HFFc6 (cell line): ENCODE data around the gene CRYBB2. TPM values are rescaled to one million over a fixed set of nuclear protein-coding genes. Genes with fewer than 3 reads are reported as not detected.

Source experiments
- DNase-seq: peaks from one replicate; pipeline ENCODE4 v3.0.0-alpha.2; 2018
- H3K27ac Mint-ChIP-seq: 2 replicates; pipeline ENCODE4 v1.8.0; 2020; ENCODE audit warnings: mild to moderate bottlenecking, mixed read lengths
- H3K27me3 Mint-ChIP-seq: 2 replicates; pipeline ENCODE4 v1.8.0; 2021; ENCODE audit warnings: mild to moderate bottlenecking, moderate library complexity, mixed read lengths; ENCODE audit not compliant: insufficient read depth
- H3K36me3 Mint-ChIP-seq: 2 replicates; pipeline ENCODE4 v1.8.0; 2021; ENCODE audit warnings: low read depth, mixed read lengths
- H3K4me1 Mint-ChIP-seq: 2 replicates; pipeline ENCODE4 v1.8.0; 2020; ENCODE audit warnings: low read depth, mixed read lengths
- H3K4me3 Mint-ChIP-seq: 2 replicates; pipeline ENCODE4 v1.8.0; 2020; ENCODE audit warnings: mild to moderate bottlenecking, moderate library complexity, mixed read lengths
- H3K9me3 Mint-ChIP-seq: 2 replicates; pipeline ENCODE4 v1.8.0; 2020; ENCODE audit warnings: mild to moderate bottlenecking, mixed read lengths
- CTCF ChIP-seq: fragments of 200-600 bp; sonication (generic); IDR thresholded peaks from 2 replicates; pipeline ENCODE4 v1.5.0; 2021; ENCODE audit warnings: antibody characterized with exemption, mild to moderate bottlenecking
- total RNA-seq, 6 experiments: library from RNA; stranded (reverse); fragmentation: NEBNext Ultra II Directional; extraction: Animal tissue kit (Norgen Biotek cat#: 25700); gene quantifications; 2 replicates in 1 of 6; 3 replicates in 5 of 6; pipeline ENCODE4 v1.2.3, GENCODE V29; 2021

CRYBB2 gene
- total RNA-seq, 6 experiments from 2014 or later, result 0.28 to 0.51 (median 0.39) TPM; not detected in 2

DNA sequence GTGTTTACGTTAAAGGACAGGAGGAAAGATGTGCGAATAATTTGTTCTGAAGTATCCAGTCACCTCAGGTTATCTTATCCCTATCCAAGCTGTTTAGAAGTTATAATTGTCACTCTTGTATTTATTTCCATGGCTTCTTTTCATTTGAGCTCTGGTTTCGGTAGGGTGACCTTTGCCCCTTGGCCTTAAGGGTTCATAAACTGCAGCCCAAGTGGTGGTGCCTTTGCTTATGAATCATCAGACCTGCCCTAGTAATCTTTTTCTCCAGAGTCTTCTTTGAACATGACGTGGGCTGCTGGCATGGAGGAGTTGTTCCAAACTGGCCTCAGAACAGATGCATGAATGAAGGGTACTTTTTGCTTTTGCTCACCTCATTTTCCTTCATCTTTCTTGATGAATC lies 26.3 kb upstream of the CRYBB2 start:
- TF ChIP-seq CTCF, result no peak
- Mint-ChIP-seq H3K27me3 (no peaks in the 10 kb centered on the region), H3K4me1 (no peaks in the 10 kb centered on the region), H3K4me3 (no peak overlapping the region), H3K9me3 (peaks cover 23% of the 10 kb centered on the region), H3K36me3 (no peaks in the 10 kb centered on the region; the same call in 1 of the 2 replicates), H3K27ac (no peak overlapping the region)
- no peak for DNase-seq

GRCh38 chr22:25193548-25193947 lies 25.9 kb upstream of the CRYBB2 start:
- Mint-ChIP-seq H3K27ac (no peak overlapping the region), H3K9me3 (peaks cover 23% of the 10 kb centered on the region), H3K27me3 (no peaks in the 10 kb centered on the region; the same call in 1 of the 2 replicates), H3K36me3 (no peaks in the 10 kb centered on the region; the same call in 1 of the 2 replicates), H3K4me1 (no peaks in the 10 kb centered on the region), H3K4me3 (no peak overlapping the region)
- no peak for TF ChIP-seq CTCF
- DNase-seq, result no peak

GRCh38 chr22:25196326-25196725 lies 23.1 kb upstream of the CRYBB2 start:
- no peak overlapping the region for H3K27ac Mint-ChIP-seq
- no peak for DNase-seq
- no peak for TF ChIP-seq CTCF
- peaks cover 21% of the 10 kb centered on the region for H3K9me3 Mint-ChIP-seq
- no peaks in the 10 kb centered on the region; the same call in 1 of the 2 replicates for H3K27me3 Mint-ChIP-seq
- H3K4me3 Mint-ChIP-seq, result no peak overlapping the region
- no peaks in the 10 kb centered on the region; the same call in 1 of the 2 replicates for H3K36me3 Mint-ChIP-seq
- H3K4me1 Mint-ChIP-seq, result no peaks in the 10 kb centered on the region

DNA sequence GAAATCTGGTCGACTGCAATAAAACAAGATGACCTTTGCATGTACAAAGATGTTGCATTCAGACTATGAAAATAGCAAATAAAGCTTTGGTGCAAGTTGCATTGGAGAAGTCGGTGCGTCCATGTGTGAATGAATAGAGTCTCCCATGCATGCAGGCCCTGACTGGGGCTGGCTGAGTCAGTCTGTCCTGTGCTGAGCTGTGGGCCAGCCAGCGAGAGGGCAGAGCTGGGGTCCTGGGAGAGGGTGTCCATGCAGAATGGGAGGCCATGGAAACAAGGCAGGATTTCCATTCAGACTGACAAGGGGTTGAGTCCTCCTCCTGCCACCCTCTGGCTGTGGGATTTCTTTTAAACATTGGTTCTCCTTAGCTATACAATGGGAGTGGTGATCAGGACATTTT lies 22.1 kb upstream of the CRYBB2 start:
- DNase-seq, result no peak

DNA sequence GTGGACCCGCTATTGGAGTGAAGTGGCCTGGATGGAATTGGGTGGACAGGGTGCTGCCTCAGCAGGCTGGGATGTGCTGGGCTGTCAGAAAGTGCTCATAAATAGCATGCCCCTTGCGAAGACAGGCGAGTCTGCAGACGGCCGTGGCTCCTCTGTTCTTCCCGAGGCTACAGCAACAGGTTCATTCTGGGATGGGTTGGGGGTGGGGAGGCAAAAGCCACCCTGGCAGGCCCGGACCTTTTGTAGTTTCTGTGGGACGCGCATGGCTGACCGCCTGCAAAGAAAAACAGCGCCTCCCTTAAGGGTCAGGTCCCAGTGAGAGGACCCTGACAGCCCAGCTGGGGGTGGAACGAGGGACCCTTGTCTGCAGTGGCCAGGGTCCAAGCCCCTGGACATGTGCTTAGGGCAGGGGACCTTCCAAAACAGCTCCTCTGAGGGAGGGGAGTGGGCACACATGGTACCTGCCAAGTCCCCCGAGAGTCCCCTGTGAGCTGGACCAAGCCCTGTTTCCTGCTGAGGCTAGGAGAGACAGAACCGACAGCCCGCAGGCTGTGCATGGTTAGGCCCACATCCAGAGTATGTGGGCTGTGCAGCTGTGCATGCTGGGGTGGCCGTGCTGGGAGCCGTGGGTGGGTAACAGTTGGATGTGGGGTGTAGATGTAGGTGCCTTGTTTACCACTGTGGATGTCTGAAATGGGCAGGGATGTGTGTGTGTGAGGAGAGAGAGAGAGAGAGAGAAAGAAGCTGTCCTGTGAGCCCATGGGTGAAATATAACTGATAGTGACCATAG lies 19.5 kb upstream of the CRYBB2 start, which contains the start of gene CRYBB3:
Gene CRYBB3 (plus strand): TSS at position 128 of the 790 bp plus-strand sequence. CDS start 1,539 bp downstream, outside the sequence.
- no peak for TF ChIP-seq CTCF
- no peak for DNase-seq
- Mint-ChIP-seq H3K36me3 (no peaks in the 10 kb centered on the region), H3K4me1 (no peaks in the 10 kb centered on the region), H3K9me3 (peaks cover 6% of the 10 kb centered on the region; the same call in 1 of the 2 replicates), H3K27ac (no peak within 1 kb of the TSS), H3K27me3 (peaks cover 1% of the 10 kb centered on the region), H3K4me3 (no peak within 1 kb of the TSS)

More for the DNA sequence above, 22.1 kb upstream of the CRYBB2 start:
- Mint-ChIP-seq H3K27ac (no peak overlapping the region), H3K36me3 (no peaks in the 10 kb centered on the region; the same call in 1 of the 2 replicates), H3K4me3 (no peak overlapping the region), H3K9me3 (peaks cover 18% of the 10 kb centered on the region; the same call in 1 of the 2 replicates), H3K4me1 (no peaks in the 10 kb centered on the region), H3K27me3 (peaks cover 1% of the 10 kb centered on the region)
- TF ChIP-seq CTCF, result no peak
